HG03175 (cell line): ENCODE measurements around the gene NMB.
A peak's percentile ranks its signal among the peaks of the same experiment; 100 is the strongest.

Source experiments
- ATAC-seq: cut with Tn5 transposase; IDR thresholded peaks from one replicate; pipeline ENCODE4 v1.9.1; 2021; ENCODE audit warnings: mild to moderate bottlenecking, moderate library complexity; ENCODE audit not compliant: unreplicated experiment

Gene NMB, protein sequence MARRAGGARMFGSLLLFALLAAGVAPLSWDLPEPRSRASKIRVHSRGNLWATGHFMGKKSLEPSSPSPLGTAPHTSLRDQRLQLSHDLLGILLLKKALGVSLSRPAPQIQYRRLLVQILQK

DNA sequence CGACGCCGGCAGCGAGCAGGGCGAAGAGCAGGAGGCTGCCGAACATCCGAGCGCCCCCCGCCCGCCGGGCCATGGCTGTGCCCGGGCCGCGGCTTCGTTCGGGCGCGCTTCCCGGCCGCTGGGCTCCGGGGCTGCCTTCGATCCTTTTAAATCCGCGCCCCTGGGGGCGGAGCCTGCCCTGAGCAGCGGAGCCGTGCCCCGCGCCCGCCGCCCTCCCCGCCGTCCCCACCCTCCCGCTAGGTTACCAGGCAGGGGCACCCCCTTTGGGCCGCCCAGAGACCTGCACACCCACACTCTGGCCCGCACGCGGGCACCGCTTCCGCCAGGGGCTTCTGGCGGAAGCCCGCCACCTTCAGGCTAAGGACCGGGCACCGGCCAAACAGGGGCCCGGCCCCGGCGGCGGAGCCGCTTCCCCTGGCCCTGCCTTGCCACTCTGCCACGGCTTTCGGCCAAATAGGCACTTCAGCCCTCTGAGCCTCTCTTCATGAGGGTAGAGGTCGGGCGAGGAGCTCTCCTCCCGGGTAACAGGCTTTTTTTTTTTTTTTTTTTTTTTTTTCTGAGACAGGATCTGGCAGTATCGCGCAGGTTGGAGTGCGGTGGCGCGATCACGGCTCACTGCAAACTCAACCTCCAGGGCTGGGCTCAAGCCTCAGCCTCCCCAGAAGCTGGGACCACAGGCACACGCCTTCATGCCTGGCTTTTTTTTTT lies at the start of gene NMB:
NMB (minus strand) TSS at position 120 of the 708 bp plus-strand sequence; CDS start at position 73, 47 bp downstream.
- peak; percentile 64 for ATAC-seq

DNA sequence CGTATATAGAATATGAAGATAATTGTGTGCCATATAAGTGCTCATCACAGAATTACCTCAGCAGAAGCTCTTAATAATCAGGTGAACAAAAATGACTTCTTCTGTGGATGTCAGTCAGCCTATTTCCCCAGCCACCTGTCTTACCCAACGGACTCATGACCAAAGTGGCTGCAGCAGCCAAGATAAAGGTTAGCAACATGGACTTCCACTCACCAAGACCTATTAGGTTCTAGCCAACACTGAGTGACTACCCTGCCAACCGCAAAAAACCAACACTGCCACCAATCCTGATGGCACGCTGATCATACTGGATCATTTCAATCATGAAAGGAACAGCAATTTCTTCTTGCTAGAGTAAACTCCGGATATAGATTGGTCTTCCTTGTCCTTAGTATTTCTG lies 45.8 kb upstream of the NMB start:
- no peak for ATAC-seq

DNA sequence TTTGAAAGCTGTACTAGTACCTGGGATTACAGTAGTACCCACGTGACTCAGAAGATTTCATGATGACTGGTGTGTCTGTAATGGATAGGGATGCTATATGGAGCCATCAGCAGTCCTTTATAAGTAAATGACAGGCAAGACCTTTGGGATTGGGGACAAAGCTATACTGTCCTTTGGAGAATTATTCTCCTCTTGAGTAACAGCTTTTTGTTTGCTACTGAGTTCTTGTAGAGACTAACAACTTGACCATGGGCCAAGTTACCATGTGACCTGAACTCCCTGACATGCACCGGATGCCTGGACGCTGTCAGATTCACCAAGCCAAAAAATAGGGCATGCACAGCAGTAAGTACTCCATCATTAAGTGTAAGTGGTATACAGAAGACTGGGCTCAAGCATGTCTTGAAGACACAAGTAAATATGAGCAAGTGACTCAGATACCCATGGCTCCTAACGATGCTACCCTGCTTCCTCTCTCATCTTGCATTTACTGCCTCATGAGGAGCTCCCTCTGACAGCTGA lies 45.0 kb upstream of the NMB start:
- ATAC-seq: no peak

DNA sequence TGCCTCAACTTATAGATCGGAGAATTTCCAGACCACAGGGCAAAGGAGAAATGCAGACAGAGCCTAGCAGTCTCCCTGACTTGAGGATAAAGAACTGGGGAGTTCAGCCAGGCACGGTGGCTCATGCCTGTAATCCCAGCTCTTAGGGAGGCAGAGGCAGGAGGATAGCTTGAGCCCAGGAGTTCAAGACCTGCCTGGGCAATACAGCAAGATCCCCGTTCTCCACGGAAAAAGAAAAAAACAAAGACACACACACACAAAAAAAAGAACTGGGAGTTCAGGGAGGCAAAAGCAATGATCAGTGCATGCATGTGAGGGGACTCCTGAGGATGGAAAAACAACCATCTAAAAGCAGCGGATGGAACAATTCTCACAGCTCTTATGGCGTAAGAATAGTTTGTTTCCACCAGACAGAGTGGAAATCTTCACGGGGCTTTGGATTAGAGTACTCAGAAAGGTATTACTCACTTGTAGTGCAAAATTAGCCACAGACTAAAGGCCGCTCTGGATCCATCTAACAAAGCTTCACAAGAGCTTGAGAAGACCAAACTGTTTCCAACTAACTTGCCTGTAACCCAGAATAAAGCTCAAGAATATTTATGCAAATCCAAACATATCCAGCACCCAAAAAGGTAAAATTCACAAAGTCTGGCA lies 41.7 kb upstream of the NMB start:
- no peak for ATAC-seq

DNA sequence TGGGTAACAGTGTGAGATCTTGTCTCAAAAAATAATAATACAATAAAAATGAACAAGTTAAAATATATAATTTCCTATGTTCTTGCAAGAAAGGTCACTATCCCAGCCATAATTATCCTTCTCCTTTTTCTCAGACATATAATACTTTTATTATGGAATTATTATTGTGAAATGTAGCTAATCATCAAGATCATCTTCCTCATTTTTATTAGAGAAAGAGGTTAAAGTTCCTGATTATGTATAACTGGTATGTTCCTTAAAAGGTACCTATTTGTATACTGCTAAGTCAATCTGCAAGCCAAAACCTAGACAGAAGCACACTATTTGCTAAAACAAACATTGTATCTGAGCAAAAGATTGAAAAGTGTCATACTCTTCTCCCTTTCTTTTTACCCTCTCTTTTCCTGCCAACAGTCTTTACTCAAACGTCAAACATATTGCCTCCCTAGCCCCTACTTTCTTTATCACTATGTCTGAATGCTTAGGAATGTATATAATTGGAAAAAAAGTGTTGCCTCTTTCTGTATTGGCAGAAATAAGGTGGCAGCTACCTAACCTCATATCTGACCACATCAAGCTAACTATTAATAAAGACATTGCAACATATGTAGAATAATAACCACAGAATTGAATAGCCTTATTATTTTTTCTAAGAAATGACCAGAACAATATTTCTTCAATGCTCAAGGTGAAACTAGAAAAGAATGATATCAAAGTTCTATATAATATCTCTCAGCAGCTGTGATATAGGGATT lies 39.4 kb upstream of the NMB start:
- ATAC-seq: no peak

DNA sequence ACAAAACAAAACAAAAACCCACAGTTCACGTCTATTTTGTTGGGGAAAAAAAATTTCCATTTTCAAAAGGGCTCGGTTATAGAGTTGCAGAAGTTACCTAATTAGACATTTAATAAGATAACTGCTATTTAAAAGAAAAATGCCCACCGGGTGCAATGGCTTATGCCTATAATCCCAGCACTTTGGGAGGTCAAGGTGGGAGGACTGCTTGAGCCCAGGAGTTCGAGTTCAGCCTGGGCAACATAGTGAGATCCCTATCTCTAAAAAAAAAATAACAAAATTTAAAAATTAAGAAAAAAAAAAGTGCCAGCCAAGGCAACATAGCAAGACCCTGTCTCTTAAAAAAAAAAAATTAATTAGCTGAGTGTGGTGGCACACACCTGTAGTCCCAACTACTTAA lies 38.8 kb upstream of the NMB start:
- ATAC-seq: no peak

DNA sequence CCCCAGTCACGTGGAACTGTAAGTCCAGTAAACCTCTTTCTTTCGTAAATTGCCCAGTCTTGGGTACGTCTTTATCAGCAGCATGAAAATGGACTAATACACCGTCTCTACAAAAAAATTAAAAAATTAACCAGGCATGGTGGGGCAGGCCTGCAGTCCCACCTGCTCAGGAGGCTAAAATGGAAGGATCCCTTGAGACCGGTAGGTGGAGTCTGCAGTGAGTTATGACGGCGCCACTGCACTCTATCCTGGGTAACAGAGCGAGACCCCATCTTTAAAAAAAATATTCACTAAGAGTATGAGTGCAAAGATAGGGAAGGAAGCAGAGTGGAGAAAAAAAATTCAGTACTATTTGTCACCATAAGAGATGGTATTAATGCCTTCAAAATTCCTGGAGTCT lies 32.3 kb upstream of the NMB start:
- ATAC-seq: no peak

DNA sequence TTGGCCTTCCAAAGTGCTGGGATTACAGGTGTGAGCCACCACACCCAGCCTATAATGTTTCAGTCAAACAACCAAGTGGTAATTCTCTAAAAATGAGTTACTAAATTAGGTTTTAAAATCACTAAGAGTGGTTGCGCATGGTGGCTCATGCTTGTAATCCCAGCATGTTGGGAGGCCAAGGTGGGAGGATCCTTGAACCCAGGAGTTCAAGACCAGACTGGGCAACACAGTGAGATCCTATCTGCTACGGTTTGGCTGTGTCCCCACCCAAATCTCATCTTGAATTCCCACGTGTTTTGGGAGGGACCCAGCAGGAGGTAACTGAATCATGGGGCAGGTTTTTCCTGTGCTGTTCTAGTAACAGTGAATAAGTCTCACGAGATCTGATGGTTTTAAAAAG lies 31.9 kb upstream of the NMB start:
- ATAC-seq: no peak

DNA sequence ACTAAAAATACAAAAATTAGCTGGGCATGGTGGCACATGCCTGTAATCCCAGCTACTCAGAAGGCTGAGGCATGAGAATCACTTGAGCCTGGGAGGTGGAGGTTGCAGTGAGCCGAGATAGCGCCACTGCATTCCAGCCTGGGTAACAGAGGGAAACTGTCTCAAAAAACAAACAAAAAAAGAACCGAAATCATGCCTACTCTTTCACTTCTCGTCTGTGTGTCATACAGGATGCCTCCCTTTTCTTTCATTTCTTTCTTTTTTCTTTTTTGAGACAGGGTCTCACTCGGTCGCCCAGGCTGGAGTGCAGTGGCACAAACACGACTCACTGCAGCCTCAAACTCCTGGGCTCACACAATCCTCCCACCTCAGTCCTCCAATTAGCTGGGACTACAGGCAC lies 28.4 kb upstream of the NMB start:
- ATAC-seq: peak; percentile 48

DNA sequence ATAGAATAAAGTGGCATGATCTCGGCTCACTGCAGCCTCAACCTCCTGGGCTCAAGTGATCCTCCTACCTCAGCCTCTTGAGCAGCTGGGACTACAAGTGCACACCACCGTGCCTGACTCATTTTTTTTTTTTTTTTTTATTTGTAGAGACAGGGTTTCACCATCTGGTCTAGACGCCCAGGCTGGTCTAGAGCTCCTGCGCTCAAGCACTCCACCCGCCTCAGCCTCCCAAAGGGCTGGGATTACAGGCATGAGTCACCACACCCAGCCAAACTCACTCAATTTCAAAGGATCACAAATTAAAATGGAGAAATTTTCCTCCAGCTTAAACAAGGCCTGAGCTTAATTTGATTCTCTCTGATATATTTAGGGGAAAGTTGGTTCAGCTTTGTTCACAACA lies 27.3 kb upstream of the NMB start:
- no peak for ATAC-seq

DNA sequence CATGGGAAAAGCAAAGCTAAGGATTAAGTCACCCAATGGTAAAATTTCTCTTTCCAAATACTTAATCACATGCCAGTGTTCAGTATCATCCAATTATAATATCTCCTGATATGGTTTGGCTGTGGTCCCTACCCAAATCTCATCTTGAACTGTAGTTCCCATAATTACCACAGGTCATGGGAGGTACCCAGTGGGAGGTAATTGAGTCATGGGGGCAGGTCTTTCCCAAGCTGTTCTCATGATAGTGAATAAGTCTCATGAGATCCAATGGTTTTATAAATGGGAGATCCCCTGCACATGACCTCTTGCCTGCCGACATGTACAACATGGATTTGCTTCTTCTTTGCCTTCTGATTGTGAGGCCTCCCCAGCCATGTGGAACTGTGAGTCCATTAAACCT lies 26.1 kb upstream of the NMB start:
- no peak for ATAC-seq

DNA sequence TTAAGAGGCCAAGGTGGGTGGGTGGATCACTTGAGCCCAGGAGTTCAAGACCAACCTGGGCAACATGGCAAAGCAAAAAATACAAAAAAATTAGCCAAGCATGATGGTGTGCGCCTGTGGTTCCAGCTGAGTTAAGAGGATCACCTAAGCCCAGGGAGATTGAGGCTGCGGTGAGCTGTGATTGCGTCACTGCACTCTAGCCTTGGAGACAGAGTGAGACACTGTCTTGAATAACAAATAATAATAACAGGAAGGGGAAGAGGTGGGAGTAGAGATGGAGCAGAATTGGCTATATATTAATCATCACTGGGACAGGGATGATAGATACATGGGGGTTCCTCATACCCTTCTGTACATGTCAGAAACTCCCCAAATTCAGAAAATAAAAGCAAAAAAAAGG lies 23.8 kb upstream of the NMB start:
- ATAC-seq: peak; percentile 66

DNA sequence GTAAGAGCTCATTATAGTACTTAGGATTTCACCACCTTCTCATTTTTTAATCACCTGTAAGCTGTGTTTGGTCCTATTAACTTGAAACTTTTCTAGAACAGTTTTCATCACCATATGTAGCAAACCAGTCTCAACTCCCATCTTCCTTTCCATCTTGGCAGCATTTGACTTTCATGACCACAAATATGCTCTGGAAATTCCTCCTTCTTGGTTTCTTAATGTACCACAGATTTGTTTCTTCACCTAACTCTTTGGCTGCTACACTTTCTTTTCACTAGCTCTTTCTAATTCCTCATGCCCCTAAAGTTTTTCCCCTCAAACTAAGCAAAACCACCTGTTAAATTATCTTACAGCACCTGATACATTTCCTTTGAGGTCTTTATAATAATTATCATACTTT lies 13.2 kb upstream of the NMB start:
- no peak for ATAC-seq

DNA sequence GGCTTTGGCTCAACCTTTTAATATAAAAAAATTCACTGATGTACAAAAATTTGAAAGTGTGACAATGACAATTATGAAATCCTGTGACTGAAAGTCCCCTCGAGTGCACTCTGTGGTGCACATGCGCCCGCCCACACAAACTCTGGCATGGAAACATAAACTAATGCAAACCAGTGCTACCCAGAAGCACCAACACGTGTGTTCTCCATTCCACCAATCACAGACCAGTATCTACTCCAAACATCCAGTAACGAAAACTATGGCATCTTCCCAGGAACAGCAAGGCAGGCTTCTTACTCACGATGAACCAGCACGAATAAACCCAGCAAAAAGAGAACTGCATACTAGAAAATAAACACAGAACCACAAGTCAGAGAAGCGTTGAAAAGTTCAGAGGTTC lies 11.7 kb upstream of the NMB start:
- no peak for ATAC-seq

DNA sequence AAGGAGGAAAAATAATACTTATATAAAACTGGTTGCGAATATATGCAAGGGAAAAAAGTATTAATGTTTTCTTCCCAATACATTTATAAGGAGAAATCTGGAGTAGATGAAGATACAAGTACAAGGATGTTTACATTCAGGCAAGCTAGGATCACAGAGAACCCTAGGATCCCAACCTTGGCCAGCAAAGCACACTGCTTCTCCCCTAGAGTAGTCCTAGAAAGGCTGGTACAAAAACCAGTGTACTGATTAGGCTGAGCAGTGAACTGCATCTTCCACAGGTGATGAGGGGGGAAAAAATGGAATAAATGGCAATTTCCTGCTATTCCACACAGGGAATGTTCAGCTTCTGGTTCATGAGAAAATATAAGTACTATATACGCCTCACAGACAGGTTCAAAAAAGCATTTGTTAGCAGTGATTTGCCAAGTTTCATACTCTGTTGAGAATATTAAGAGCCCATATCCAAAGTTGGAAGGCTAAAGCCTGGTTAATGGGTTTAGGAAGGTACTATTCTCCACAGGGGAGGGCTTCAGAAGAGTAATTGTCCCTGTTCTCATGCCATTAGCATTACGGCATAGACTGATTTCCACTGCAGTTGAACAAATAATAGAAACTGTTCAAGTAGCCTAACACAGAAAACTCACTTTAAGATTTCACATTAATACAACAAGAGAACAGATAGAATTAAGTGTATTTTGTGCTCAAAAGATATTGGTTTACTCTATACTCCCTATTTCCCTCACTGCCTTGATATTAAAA lies 10.4 kb upstream of the NMB start:
- ATAC-seq: no peak

DNA sequence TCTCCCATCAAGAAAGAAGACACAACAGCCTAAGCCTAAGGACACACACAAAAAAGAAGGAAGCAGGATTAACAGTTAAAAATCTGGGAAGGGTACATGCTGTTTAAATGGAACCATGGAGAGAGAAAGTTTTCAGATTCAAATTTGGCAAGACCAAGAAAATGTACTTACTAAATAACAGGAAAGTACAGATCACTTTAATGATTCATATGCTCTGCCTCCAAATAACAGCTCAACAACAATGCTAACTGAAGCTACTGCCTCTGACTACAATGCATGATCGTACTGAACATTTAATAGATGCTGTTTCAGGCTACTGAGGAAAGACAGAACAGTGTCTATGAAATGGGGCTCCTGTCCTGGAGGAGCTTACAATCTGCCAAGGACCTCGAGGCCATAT lies 8.4 kb upstream of the NMB start:
- ATAC-seq: no peak

DNA sequence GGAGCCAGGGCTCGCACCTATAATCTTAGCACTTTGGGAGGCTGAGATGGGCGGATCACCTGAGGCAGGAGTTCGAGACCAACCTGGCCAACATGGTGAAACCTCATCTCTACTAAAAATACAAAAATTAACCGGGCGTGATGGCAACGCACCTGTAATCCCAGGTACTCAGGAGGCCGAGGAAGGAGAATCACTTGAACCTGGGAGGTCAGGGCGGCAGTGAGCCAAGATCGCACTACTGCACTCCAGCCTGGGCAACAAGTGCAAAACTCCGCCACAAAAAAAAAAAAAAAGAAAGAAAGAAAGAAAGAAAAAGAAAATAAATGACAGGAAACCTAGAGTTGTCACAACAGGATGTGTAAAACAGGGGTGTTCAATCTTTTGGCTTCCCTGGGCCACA lies 3.0 kb upstream of the NMB start:
- no peak for ATAC-seq

DNA sequence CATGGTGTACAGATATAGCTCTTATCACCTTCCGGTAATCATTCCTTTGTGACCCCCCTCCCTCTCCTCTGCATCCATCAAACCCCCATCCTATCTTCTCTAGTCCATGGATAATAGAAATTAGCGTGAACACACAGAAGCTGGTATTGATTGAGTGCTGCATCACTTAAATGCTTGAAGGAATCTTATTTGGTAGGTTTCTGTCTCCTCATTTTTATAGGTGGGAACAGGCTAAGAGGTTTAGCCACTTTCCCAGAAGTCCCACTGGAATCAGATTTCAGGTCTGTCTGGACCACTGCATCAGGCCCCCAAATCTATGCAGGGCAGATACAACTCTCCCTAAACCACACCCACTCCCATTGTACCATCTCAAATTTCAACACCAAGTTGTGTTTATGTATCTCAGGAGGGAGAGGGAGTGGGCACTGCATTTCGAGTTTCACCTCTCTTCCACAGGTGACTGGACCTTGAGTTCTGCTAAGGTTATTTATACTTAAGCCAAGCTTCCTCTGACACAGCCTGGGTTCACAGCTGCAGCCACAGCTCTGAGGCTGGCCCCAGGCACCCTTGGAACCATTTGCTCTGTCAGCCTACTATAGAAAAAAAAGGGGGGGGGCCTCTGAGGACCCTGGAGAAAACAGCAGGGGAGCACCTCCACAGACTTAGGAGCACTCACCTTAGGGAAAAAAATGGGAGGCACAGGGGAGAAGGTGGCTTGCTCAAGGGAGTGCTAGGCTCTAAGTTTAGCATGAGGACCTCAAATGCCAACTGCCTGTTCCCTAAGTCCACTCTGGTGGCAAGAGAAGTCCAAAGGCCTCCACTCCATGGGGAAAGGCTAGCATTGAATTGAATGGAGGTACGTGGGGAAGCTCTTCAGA lies 2.1 kb upstream of the NMB start:
- ATAC-seq: no peak

DNA sequence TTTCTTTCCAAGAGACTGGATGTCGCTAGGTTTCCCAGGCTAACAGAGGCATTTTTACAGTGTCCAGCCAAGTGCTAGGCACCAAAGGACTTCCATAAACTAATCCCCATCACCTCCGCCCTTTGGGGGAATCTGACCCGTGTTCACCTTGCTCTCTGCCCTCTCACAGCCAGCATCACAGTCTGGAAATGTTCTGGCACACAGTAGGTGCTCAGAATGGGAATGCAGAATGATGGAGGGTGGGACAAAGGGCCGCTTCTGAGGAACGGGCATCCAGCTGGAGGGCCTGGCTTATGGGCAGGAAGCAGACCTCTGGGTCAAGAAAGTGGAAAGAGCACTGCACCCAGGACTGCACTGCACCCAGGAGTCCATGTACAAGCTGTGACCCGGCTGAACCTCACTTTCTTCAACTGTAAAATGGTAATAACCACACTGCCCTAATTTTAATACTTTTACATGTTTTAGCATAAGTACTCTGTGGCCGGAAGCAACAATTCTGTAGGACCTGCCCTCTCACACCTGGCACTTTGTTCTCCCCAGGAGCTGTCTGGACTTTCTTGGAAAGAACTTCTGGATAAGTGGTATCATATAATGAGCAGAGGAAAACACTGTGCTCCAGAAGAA lies 901 bp upstream of the NMB start:
- no peak for ATAC-seq

DNA sequence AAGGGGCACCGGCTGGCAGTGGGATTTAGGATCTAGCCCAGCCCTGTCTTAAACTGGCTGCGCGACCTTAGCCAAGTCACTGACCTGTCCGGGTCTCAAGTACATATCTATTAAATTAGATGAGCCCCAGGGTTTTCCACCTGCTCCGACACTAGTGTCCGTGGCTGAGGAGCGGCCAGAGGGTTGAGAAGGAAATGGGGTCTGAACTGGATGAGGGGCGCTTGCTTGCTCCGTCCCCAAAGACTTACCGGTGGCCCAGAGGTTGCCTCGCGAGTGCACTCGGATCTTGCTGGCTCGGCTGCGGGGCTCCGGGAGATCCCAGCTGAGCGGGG lies 285 bp downstream of the NMB start:
- no peak for ATAC-seq
